SU-DHL-6 (cell line): ENCODE data around the gene CDC42EP4.

Experiments
- CTCF ChIP-seq: fragments of 200-600 bp; sonication (generic); IDR thresholded peaks from one replicate; pipeline ENCODE4 v1.5.1; 2017; ENCODE audit warnings: antibody characterized with exemption, mild to moderate bottlenecking, low read length, moderate library complexity; ENCODE audit not compliant: insufficient read depth, poor library complexity, severe bottlenecking
- EZH2phosphoT487 ChIP-seq: fragments of 200-600 bp; sonication (generic), shearing (Covaris generic); conservative IDR thresholded peaks from 2 replicates; pipeline ENCODE4 v1.6.1; 2018; ENCODE audit warnings: mild to moderate bottlenecking, antibody characterized with exemption, low read length, moderate library complexity, mixed read lengths

GRCh38 chr17:73261617-73261951 lies 50.2 kb downstream of the CDC42EP4 start, which contains the start of gene CPSF4L:
- TF ChIP-seq CTCF: no peak
- no peak for TF ChIP-seq EZH2phosphoT487
